Pulmonary artery endothelial cell (primary cell): ENCODE data around the gene NXPH2. TPM values are rescaled to one million over a fixed set of nuclear protein-coding genes. Genes with fewer than 3 reads are reported as not detected.

Experiments used
- DNase-seq: peaks from one replicate; pipeline ENCODE4 v3.0.0-alpha.2; 2011; ENCODE audit warnings: low read depth, low spot score
- total RNA-seq: library from RNA; depleted of rRNA; stranded (reverse); fragments of >200 nt; gene quantifications from 2 replicates; pipeline ENCODE4 v1.2.3, GENCODE V29; 2014

NXPH2 gene
- not detected in 2 replicates for total RNA-seq

DNA sequence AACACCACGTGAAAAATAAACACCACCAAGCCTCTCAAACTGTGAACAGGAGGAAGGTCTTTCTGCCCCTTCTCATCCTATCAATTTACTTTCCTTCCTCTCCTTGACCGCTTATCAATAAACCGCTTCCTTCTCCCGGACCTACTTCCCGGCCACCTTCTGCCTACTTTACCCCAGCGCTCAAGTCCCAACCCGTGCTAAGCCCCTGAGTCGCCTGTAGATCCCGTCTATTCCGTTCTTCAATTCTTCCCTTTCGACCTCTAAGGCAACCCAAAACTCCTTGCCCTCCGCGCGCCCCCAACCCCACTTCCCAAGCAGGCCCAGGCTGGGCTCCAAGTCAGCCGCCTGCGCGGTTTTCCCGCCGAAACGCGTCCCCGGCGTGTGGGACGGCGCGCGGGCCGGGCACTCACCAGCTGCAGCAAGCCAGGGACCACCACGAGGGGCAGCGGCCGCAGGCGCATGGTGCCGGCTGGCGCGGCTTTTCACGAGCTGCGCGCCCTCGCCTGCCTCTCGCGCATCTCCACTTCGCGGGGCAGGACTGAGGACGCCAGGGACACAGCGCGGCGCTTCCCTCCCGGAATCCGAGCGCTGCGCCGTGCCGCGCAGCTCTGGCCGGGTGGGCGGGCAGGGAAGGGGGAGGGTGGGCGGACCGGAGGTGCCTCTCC is at the start of gene NXPH2:
TSS of gene NXPH2 (minus strand) at position 610 of the 665 bp plus-strand sequence. CDS start at position 461, 149 bp downstream.
- DNase-seq: no peak

DNA sequence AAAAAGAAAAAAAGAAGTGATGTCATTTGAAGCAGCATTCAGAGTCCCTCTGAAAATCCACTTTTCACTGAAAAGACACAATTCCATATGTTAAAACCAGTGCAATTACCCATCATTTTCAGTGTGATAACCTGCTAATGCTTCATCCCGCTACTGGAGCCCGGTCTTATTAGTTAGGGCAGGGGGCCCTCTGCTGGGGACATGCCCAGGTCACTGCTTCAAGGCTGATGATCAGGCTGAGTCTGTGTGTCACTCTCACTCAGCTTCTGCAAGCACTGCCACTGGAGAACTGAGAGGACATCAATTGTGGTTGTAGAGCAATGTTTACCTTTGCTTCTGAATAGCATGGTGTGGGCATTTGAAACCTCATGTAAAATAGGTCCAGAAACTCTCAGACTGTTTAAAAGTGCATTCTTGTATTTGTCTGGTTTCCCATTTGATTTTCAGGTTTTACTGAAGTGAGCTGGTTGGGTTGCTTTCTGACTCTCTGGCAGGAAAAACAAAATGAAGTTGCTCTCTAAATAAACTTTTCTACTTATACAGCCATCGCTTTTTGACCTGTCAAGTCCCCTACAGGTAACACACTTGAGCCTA is 49.2 kb upstream of the NXPH2 start:
- DNase-seq: no peak

DNA sequence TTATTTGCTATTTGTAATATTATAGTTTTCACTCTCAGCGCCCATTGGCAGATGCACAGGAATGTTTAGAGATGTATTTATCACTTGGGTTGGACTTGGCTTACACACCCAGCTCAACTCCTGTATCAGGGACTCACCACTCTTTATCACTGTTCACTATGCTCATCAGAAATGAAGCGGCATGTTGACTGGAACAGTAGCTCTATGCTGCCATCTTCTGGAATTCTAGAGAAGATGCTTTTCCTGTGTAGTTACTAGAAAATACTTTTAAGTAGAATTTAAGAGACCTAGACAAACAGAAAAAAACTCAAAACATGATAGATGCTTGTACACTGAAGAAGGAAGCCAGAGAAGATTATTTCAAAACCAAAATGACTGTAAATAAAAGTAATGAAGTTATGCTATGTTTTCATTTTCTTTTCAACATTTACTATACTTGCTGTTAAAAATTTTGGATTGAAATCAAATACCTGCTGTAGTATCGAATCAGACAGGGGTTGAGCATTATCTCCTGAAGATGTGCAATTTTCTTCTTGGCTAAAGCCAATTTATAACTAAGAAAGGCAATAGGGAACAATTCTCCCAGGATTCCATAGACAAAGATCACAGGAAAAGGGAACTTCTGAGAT is 47.4 kb upstream of the NXPH2 start:
- peak; percentile 19 for DNase-seq

DNA sequence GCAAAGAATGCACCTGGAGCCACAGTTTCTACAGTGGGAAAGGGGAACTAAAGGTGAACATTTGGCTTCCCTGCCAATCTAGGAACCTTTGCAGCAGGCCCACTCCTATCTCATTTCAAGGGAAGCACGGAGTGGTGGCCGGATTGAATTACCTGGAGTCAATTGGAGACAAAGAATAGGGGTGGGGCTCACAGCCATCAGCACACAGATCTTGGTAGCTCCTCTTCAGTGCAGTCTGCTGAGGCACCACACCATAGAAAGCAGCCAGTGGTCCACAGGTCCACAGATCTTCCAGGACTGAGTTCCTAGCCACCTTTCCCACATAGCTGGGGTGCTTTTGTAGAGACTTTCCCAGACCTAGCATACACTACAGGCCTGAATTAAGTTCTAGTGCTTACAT is 43.5 kb upstream of the NXPH2 start:
- DNase-seq: no peak

DNA sequence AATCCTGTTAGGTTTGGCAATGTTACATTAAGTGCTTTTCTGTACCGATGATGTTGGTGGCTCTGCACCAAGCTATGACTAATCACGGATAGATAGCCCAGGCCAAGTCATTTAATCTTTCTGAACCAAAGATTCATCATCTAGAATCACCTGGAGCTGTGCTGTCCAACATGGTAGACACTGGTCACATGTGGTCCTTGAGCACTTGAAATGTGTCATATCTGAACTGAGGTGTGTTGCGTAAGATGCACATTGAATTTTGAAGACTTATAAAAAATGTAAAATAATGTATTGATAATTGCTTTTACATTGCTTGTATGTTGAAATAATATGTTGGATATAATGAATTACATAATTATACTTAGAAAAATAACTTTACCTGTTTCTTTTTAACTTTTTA is 39.8 kb upstream of the NXPH2 start:
- DNase-seq: no peak

DNA sequence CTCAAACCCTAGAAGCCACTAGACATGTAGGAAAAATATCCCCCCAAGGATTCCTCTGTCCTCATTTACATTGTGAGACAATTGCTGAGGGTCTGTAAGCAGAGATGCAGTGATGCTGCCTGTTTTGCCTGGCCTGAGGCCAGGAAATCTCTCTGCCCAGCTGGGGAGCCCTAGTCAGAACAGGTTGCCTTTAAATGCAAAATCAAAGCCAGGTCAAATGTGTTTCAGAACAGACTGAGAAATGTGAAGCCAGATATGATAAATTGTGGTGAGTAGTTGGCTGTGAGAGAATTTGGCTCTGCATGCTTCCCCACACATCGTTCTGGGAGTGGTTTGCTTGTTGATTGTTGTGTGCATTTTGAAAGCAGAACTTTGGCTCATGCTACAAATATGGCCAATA is 38.4 kb upstream of the NXPH2 start:
- no peak for DNase-seq

DNA sequence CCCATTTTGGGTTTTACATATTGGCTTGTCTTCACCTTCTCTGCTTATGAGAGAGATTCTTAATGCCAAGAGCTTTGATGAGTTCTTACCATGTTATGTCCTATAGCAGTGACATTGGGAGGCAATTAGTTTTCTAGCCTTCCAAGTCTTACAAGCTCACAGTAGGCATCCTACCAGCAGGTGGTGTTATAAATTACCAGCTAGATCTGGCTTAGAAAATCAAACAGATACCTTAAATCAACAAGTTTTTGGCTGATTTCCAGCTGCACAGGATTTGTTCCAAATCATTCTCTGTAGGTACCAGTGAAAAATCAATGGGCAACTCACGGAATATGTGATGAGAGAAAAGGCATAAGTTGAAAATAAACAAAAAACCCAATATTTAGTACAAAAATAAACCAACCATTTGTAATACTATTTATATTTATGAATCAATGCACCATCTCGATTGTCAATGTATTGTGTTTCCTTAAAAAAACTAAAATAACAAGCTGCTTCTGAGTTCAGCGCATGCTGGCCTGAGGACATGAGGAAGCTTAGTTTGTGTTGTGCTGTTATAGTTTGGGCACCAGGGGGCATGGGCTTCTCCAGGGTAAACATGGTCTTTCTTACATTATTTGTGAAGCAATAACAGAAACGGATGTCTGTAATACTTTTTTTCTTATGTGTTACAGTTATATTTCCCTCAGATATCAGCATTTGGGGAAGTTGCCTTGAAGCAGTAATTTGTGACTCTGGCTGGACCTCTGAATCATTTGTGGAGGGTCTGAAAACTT is 34.1 kb upstream of the NXPH2 start:
- no peak for DNase-seq

DNA sequence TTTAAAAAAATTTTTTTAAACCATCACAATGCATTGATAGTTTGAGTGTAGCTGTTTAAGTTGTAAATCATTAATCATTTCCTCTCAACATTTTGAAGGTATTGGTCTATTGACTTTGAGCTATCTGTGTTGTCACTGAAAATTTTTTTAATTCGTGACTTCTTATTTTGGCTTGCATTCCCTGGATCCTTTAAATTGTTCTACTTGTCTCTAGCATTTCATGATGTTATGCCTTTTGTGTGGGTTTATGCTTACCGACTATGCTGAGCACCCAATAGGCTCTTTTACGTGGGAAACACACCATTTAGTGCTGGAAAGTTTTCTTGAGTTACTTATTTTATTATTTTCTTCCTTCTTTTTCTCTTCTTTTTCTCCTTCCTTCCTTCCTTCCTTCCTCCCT is 31.2 kb upstream of the NXPH2 start:
- DNase-seq: no peak

DNA sequence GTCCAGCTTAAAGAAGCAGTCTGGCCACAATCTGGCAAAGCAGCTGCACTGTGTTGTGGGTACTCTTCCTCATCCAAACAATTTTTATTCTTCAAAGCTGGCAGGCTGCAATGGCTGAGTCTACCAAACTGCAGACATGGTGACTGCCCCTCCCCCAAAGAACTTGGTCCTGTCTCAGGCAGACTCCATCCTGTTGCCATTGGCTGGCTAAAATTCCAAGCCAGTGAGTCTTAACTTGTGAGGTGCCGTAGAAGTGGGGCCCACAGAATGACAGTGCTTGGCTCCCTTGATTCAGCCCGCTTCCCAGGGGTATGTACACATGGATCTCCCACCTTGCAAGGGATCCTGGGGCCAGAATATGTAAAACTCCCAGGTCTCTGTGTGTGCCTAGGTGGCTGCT is 14.5 kb upstream of the NXPH2 start:
- DNase-seq: no peak

DNA sequence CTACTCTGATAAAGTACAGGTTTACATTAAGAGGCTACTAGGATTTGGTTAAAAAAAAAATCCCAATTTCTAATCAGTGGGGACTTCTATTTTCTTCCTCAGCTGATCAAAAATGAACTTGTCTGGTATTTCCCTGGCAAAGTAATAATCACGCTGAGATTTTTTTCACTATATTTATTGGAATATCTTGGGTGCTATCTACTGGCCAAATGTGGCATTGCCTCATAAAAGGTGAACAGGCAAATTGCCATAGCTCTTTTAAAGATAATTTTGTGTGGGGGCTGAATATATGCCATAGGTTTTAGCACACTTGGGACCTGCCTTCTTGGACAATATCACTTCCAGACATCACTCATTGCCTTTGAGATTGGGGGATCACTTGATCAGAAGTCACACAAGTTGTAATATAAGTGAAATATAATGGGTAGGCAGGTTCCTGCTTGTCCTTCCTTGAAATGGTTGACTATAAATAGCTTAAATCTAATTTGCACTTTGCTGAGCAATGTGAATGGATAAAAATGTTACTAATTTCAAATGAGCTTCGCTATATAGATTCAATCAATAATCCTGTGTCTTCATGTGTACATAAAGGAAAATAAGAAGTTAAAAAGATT is 7.0 kb upstream of the NXPH2 start:
- peak; percentile 3 for DNase-seq

DNA sequence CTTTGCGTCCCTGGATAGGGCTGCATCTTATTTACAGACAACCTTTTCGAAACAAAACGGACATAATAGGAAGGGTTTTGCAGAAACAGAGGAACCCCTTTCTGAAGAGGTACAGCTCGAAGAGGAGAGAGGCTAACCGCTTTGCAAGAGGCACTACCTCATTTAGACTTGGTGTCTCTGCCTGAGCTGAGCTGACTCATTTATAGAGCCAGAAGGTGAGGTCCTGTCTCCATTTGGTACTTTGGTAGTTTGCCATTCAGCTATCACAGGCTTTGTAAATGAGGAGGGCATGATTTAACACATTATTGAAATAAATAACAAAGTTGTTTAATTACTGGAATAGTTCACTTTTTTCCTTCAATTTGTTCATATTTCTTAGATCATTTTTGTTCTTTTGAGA is 2.2 kb upstream of the NXPH2 start:
- no peak for DNase-seq

DNA sequence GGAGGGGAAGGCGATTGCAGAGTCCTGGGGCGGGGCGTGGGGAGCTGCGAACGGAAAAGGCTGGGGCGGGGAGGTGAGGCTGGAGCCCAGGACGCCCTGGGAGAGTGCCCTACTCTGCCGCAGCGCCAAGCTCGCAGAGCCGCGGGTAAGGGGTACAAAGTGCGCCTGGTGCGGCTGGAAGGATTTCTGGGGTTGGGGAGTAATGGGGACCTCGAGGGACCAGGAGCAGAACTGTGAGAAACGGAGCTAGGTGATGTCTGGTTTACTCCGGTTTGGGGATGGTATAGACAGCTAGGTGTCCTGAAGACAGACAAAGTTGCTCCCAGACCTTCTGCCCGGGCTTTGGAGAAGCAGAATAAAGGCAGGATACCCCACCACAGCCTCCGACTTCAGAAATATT is 718 bp upstream of the NXPH2 start:
- no peak for DNase-seq

DNA sequence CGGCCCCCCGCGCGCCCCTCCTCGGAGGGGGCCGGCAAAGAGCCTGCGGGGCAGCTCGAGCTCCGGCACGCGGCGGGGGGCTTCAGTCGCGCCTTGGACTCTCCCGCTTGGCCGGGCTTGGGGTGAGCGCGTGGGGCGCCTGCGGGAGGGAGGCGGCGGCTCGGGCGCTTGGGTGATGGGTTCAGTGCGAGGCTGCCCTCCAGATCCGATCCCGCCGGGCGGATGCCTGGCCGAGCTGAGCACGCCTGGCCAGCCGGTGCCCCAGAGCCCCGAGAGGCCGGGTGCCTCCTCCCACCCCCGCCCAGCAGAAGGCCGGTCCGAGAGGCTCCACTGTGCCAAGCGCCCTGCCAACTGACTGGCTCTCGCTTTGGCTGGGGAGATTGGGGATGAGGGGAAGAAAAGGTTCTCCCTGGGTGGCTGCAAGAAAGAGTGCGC is 273 bp upstream of the NXPH2 start:
- no peak for DNase-seq

DNA sequence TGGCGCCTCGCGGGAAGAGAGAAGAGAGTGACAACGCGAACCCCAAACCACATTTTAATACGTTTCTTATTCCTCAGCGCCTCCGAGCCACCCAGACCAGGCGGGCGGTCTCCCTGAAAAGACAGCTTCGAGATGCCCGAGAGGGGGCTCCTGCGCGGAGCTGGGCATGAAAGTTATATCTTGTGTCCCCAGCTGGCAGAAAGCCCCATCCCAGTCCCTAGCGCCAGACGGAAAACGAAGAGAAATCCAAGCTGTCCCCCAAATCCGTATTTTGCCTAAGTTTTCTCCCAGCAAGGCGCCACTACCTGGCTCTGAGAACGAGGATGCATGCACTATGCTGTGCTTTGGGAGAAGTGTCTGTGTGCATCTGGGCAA is 797 bp downstream of the NXPH2 start:
- no peak for DNase-seq

DNA sequence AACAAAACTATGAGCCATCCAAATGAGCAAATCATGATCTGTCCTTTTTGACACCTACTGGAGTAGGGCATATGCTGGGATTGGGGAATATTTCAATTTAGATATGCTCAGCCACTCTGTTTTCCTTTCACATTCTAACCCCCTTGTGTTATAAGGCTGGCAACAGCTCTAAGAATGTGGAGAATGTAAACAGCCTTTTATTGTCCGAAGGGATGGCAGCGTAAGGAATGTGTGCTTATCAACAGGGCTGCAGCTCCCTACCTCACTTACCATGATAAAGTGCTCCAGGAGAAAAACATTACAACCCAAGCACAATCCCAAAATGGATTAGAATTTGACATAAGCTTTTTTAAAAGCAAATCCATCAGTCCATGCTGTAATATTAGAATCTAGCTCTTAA is 2.2 kb downstream of the NXPH2 start:
- no peak for DNase-seq

DNA sequence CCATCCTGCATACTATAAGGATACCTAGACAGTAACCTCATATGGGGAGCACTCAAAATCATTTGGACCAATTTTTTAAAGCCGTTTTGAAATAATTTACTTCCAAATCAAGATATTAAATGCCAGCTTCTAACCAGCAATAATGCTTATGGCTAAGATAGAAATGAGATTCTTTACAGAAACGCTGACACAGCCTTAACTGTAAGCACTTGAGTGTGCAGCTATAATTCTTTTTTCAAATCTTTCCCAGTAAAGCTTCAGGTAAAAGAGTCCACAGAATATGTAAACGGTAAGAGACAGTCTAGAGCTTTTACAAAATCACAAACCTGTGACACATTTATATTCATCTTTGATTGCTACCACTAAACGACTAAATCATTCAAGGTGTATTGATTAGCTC is 4.5 kb downstream of the NXPH2 start:
- no peak for DNase-seq

DNA sequence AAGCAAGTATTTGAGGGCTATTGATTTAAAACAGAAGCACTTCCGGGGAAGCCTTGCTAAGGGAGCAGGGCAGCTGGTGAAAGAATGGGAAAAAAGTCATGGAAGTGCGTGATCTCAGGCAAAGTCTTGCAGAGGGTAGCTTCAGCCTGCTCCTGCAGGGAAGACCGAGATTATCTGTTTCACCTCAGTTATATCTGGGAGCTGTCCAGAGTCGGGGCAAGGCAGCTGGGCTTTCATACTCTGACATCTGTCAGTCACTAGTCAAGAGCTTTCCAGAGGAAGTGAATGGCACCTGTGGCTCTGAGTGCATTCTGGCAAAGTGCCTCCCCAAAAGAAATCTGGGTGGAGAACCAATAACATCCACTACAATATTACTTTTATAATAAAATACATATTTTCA is 8.7 kb downstream of the NXPH2 start:
- DNase-seq: no peak

DNA sequence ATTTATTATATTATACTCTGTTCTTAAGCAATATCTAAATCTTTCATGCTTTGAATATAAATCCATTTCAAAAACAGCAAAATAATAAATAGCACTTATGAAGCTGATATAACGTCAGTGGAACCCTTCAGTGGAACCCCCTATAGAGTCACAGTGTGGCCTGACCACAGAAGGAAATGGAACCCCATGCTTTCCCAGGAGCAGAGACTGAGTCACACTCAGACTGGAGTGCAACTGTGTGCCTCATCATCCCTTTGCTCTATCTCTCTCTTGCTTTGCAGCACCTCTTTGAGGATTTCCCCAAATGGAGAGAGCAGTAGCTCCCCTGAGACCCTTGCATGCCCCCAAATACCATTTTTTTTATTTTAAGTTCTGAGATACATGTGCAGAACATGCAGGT is 13.1 kb downstream of the NXPH2 start:
- no peak for DNase-seq

DNA sequence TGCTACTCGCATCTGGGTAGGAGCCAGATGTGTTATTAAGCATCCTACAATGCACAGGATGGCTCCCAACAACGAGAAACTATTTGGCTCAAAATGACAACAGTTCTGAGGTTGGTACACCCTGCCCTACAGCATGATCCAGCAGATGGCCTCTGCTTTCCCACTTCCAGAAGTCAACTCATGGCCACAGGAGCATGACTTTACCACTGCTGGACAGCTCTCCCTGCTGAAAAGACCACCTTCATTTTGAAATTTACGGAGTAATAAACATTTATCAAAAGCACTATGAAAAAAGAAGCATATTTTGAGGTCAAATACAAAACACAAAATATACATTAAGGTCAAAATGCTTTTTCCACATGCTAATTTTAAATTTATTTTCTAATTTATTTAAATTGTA is 13.7 kb downstream of the NXPH2 start:
- no peak for DNase-seq

DNA sequence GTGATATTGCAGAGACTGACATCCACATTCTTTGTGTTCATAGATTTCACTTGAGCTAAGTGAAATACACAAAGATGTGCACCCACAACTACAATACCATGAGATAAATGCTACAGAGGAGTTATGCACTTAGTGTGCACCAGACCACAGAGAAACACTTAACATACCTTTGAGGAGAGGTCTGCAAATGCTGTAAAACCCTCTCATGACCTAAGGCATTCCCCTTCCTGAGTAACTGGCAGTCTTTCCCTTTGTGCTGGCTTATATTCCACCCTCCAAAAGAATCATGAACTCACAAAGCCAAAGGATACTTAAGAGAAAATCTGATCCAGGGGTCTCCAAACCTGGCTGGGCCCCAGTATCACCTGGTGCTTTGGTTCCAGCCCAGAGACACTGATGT is 16.2 kb downstream of the NXPH2 start:
- DNase-seq: no peak

DNA sequence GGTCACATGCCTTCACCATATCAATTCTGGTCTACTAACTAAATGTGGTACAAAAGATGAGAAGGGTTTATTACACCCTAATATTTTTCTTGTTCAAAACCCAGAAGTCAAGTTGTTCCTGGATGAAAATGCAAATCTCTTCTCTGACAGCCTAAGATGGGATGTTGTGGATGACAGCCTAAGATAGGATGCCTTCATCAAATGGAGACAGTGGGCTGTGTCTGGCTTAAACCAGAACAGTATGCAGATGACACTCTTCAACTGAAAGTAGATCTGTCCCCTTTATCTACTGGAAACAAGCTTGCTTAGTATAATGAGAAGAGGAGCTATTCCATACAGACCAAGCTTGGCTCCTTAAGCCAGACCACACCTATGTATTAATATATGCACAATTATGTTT is 17.7 kb downstream of the NXPH2 start:
- no peak for DNase-seq

DNA sequence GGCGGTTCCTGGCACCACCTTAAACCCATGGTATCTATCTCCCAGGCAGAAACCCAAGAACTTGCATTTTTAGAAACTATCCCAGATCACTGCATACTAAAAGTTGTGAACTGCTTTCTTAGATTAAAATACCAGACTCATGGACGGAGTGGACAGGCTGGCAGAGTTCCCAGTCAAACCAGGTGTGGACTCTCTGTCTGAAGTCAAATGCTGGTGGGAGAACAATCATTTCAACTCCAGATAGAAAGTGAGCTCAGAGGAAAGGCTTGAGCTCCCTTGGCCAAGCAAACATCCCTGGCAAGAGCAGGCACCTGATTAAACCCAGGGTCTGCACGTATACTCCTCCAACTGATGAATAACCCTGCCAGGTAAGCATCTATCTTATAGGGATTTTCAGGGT is 19.5 kb downstream of the NXPH2 start:
- DNase-seq: no peak
